NCI-H187 treated with DMSO at 0.1 percent for 48 hours (cell line): Measurements from ENCODE around the gene CLMP.

Experiments
- DNase-seq: peaks from one replicate; lab custom pipeline; 2025; lab: John Stamatoyannopoulos, UW

The CLMP gene

GRCh38 chr11:123190518-123190917 is 4.5 kb downstream of the CLMP start:
- DNase-seq, result no peak

GRCh38 chr11:123188508-123189165 is 6.4 kb downstream of the CLMP start:
- no peak for DNase-seq

- no peak for DNase-seq
Measured at GRCh38 chr11:123187665-123188507, 7.2 kb downstream of the CLMP start.

- no peak for DNase-seq
Measured at GRCh38 chr11:123187248-123187647, 7.8 kb downstream of the CLMP start.

- DNase-seq, result no peak
Measured at GRCh38 chr11:123186286-123186685, 8.8 kb downstream of the CLMP start.

GRCh38 chr11:123185326-123185725 is 9.7 kb downstream of the CLMP start:
- DNase-seq, result no peak

- no peak for DNase-seq
Measured at GRCh38 chr11:123184531-123184930, 10.5 kb downstream of the CLMP start.

- DNase-seq, result no peak
Measured at GRCh38 chr11:123183391-123184099, 11.5 kb downstream of the CLMP start.

- no peak for DNase-seq
Measured at GRCh38 chr11:123181767-123182500, 13.1 kb downstream of the CLMP start.

- no peak for DNase-seq
Measured at GRCh38 chr11:123181075-123181474, 14.0 kb downstream of the CLMP start.

GRCh38 chr11:123180574-123180973 is 14.5 kb downstream of the CLMP start:
- no peak for DNase-seq

GRCh38 chr11:123180166-123180565 is 14.9 kb downstream of the CLMP start:
- no peak for DNase-seq

GRCh38 chr11:123179586-123179985 is 15.5 kb downstream of the CLMP start:
- DNase-seq, result no peak

GRCh38 chr11:123178186-123178585 is 16.9 kb downstream of the CLMP start:
- no peak for DNase-seq

- no peak for DNase-seq
Measured at GRCh38 chr11:123176785-123177184, 18.3 kb downstream of the CLMP start.

- DNase-seq, result no peak
Measured at GRCh38 chr11:123174196-123175183, 20.6 kb downstream of the CLMP start.

- DNase-seq, result no peak
Measured at GRCh38 chr11:123173856-123174186, 21.2 kb downstream of the CLMP start.

GRCh38 chr11:123173040-123173855 is 21.8 kb downstream of the CLMP start:
- DNase-seq, result no peak

- no peak for DNase-seq
Measured at GRCh38 chr11:123170929-123171328, 24.1 kb downstream of the CLMP start.

- no peak for DNase-seq
Measured at GRCh38 chr11:123169821-123170220, 25.2 kb downstream of the CLMP start.
